Stimulated activated CD4-positive, alpha-beta T cell treated with anti-CD3 and anti-CD28 coated beads, Interleukin-1b, Interleukin-23, amount 100 ng/mL, for 24 hours (primary cell): Measurements from ENCODE around the gene ZSCAN22.
"Not testable (repeated sequence)": the region's sequence is repeated elsewhere in the genome, so short reads cannot be mapped to it uniquely, and the experiment has no call there.

Experiments
- DNase-seq, 4 experiments: peaks; one replicate each; pipeline ENCODE4 v3.0.0-alpha.2; 2020; ENCODE audit warnings: low read depth in 4 of 4, low spot score in 1 of 4

ZSCAN22 gene

GRCh38 chr19:58368561-58369360 lies 42.0 kb downstream of the ZSCAN22 start:
- DNase-seq = no peak

GRCh38 chr19:58372311-58373133 lies 45.7 kb downstream of the ZSCAN22 start:
- DNase-seq = no peak

GRCh38 chr19:58374200-58374599 lies 47.4 kb downstream of the ZSCAN22 start:
- no peak for DNase-seq

GRCh38 chr19:58376724-58377123 lies 49.9 kb downstream of the ZSCAN22 start:
- not testable (repeated sequence) for DNase-seq

GRCh38 chr19:58379246-58379645 lies 52.5 kb downstream of the ZSCAN22 start:
- no peak for DNase-seq

GRCh38 chr19:58380037-58380661 lies 53.4 kb downstream of the ZSCAN22 start:
- DNase-seq = no peak

GRCh38 chr19:58380662-58381459 lies 54.1 kb downstream of the ZSCAN22 start, which contains the start of gene ZNF837:
ZNF837 (minus strand) TSS chr19:58381030; CDS start chr19:58369332, 11,698 bp downstream.
- peak; percentile 86 to 96 (median 90) for DNase-seq

- no peak for DNase-seq
Measured at GRCh38 chr19:58381460-58382212, 54.8 kb downstream of the ZSCAN22 start.

GRCh38 chr19:58382997-58383603 lies 56.3 kb downstream of the ZSCAN22 start:
- DNase-seq = no peak

GRCh38 chr19:58385313-58385890 lies 58.6 kb downstream of the ZSCAN22 start:
- no peak for DNase-seq

- DNase-seq = no peak
Measured at GRCh38 chr19:58385891-58386575, 59.2 kb downstream of the ZSCAN22 start.

- peak; percentile 87 to 91 (median 90) for DNase-seq
Measured at GRCh38 chr19:58386576-58387337, 60.0 kb downstream of the ZSCAN22 start, which contains the start of gene RPS5. RPS5 (plus strand) TSS chr19:58387269; CDS start chr19:58388138, 869 bp downstream.

GRCh38 chr19:58387338-58388174 lies 60.8 kb downstream of the ZSCAN22 start:
- DNase-seq = no peak

- no peak for DNase-seq
Measured at GRCh38 chr19:58388175-58388526, 61.4 kb downstream of the ZSCAN22 start.
